ENCODE results near the gene BAG1.

BAG1 gene

GRCh38 chr9:33230756-33231622 lies 33.5 kb downstream of the BAG1 start:
- no peaks in the 10 kb centered on the region for H3K36me3 ChIP-seq
- DNase-seq = no peak
- no peak for TF ChIP-seq CTCF (IDR thresholded peaks at IDR 0.05; ENCODE audit: low read depth, low read length)
- no peak overlapping the region for H3K4me3 ChIP-seq (ENCODE audit: low read depth, low read length)
- no peaks in the 10 kb centered on the region for H3K4me1 ChIP-seq
- H3K27me3 ChIP-seq = no peaks in the 10 kb centered on the region
- no peaks in the 10 kb centered on the region for H3K9me3 ChIP-seq

GRCh38 chr9:33229359-33230114 lies 35.0 kb downstream of the BAG1 start:
- no peaks in the 10 kb centered on the region for H3K36me3 ChIP-seq
- no peaks in the 10 kb centered on the region for H3K9me3 ChIP-seq
- no peaks in the 10 kb centered on the region for H3K27me3 ChIP-seq
- H3K4me1 ChIP-seq = no peaks in the 10 kb centered on the region; the same call in 1 of the 2 replicates
- H3K4me3 ChIP-seq (ENCODE audit: low read depth, low read length) = no peak overlapping the region
- TF ChIP-seq CTCF (IDR thresholded peaks at IDR 0.05; ENCODE audit: low read depth, low read length) = 0 out of 2 replicates have a peak, but pooled peaks have one; percentile 13
- DNase-seq = peak; percentile 20

DNA sequence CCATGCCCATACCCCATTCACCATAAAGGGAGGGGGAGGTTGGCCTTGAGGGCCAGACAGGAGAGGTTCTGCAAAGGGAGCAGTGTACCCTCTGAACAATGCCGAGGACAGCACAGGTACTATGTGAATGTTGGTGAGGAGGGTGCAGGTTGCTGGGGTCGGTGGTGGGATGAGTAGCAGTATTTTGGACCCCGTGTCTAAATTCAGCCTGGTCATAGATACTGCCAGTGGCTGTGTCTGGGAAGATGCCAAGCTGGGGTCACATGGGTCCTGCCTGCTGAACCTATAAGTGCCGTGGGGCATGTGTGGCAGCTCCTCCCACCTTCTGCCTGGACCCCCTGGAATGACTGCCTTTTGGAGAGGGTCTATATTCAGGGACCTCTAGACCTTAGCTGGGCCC lies 35.9 kb downstream of the BAG1 start:
- TF ChIP-seq CTCF (IDR thresholded peaks at IDR 0.05; ENCODE audit: low read depth, low read length) = no peak
- H3K27me3 ChIP-seq = no peaks in the 10 kb centered on the region
- no peaks in the 10 kb centered on the region; the same call in 1 of the 2 replicates for H3K4me1 ChIP-seq
- no peak for DNase-seq
- H3K9me3 ChIP-seq = no peaks in the 10 kb centered on the region
- no peaks in the 10 kb centered on the region for H3K36me3 ChIP-seq
- H3K4me3 ChIP-seq (ENCODE audit: low read depth, low read length) = no peak overlapping the region

DNA sequence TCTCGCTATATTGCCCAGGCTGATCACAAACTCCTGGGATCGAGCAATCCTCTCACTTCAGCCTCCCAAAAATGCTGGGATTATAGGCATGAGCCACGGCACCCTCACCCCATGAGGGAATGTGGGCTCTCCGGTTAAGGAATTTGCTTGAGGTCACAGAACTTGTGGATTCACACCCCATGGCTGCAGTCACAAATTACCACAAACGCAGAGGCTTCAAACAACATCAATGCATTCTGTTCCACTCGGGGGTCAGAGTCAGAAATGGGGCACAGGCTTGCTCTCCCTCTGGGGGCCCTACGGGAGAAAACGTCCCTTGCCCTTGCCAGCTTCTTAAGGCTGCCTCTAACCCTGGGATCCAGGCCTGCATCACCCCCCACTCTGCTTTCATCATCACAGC lies 36.8 kb downstream of the BAG1 start:
- no peak for DNase-seq
- no peaks in the 10 kb centered on the region; the same call in 1 of the 2 replicates for H3K4me1 ChIP-seq
- no peaks in the 10 kb centered on the region for H3K27me3 ChIP-seq
- TF ChIP-seq CTCF (IDR thresholded peaks at IDR 0.05; ENCODE audit: low read depth, low read length) = no peak
- H3K9me3 ChIP-seq = no peaks in the 10 kb centered on the region
- no peaks in the 10 kb centered on the region for H3K36me3 ChIP-seq
- H3K4me3 ChIP-seq (ENCODE audit: low read depth, low read length) = no peak overlapping the region

- TF ChIP-seq CTCF (IDR thresholded peaks at IDR 0.05; ENCODE audit: low read depth, low read length) = no peak
- DNase-seq = no peak
- Histone ChIP-seq H3K9me3 (no peaks in the 10 kb centered on the region), H3K36me3 (no peaks in the 10 kb centered on the region), H3K4me3 (ENCODE audit: low read depth, low read length) (no peak overlapping the region), H3K27me3 (no peaks in the 10 kb centered on the region), H3K4me1 (no peaks in the 10 kb centered on the region; the same call in 1 of the 2 replicates)
Measured at GRCh38 chr9:33227008-33227398, 37.5 kb downstream of the BAG1 start.
